Stimulated activated CD4-positive, alpha-beta T cell treated with anti-CD3 and anti-CD28 coated beads, Interleukin-15, amount 100 ng/mL, for 1 hour (primary cell): ENCODE results near the gene SATB2.

Experiments
- DNase-seq, 2 donors: peaks; one replicate each; pipeline ENCODE4 v3.0.0-alpha.2; 2020; ENCODE audit warnings: low read depth in 1 of 2, low spot score in 1 of 2

Gene SATB2

GRCh38 chr2:199452260-199452990, 5.3 kb downstream of the SATB2 start:
- no peak for DNase-seq

GRCh38 chr2:199449956-199450355, 7.8 kb downstream of the SATB2 start:
- DNase-seq = no peak

- no peak for DNase-seq
These were observed 8.3 kb downstream of the SATB2 start for GRCh38 chr2:199449455-199449854.

DNA sequence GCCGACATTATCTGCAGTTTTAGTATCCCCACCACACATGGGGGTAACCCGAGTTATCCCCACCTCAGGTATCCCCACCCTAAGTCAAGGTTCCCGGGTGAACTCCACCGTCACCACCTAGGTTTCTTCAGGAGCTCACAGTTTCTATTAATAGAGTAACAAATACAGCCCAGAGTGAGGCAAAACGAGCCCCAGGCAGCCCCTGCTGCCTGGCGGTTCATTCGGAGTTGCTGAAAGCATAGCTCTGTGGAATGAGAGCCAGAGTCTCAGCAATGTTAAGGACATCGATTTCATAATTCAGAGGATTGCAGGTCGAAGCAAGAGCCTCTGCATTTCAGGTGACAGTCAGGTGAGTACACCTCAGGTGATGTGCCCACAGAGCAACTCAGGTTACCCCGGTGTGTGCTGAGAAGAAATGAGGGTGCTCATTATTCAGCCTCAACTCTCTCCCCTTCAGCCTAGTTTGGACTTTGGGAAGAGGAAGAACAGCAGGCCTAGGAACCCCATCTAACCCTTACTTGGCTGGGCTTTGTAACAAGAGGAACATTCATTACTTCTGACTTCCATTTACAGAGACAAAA, 10.7 kb downstream of the SATB2 start:
- no peak for DNase-seq

DNA sequence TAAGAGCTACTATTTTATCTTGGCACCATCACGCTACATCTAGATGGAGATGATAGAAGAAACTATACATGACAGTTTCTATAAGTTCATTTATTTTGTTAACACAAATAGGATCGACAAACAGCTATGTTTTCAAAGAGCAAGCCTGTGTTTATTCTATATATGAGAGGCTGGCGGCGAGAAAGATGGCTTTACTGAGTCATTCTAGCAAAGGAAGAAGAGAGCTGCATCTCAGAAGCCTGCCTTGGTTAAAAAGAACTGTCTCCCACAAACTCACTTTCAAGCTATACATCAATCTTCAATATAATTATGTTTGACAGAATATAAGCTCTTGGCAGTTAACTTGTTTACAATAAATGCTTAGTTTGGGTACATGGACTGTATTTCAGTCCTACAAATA, 13.0 kb downstream of the SATB2 start:
- DNase-seq = no peak

GRCh38 chr2:199443589-199444130, 14.1 kb downstream of the SATB2 start:
- DNase-seq = no peak

DNA sequence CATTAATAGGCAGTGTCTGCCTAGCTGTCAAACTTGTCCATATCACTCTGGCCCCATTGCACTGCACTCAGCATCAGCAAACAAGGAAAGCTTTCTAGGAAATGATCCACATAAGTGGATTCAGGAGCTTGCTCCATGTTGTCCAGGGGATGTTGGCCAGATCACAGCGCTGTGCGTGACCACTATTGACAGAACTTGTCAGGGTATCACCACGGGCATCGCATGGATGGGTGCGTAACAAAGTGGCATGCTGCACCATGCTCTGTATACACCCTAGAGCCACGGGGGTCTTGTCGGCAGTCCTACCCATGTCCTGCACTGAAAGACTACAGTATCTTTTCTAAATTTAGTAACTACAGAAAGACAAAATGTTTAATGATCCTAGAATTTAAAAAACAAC, 15.6 kb downstream of the SATB2 start:
- no peak for DNase-seq

DNA sequence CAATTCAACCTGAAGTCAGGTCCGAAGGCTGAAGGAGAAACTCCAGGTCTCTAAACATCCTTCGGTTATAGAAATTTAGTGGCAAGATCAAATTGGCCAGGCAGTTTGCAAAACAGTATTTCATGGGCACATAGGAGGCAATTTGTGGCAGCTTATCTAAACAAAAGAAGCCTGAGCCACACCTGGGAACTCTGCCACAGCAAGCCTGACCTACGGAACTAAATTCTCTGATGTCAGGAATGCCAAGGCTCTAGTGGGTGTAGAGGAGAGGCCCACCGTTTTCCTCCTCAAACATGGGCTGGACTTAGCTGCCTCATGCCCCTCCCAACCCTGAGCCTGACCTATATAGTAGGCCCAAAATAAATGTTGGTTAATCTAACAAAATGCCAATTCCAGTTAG, 16.0 kb downstream of the SATB2 start:
- no peak for DNase-seq

- no peak for DNase-seq
These were observed 17.6 kb downstream of the SATB2 start for GRCh38 chr2:199440118-199440517.

DNA sequence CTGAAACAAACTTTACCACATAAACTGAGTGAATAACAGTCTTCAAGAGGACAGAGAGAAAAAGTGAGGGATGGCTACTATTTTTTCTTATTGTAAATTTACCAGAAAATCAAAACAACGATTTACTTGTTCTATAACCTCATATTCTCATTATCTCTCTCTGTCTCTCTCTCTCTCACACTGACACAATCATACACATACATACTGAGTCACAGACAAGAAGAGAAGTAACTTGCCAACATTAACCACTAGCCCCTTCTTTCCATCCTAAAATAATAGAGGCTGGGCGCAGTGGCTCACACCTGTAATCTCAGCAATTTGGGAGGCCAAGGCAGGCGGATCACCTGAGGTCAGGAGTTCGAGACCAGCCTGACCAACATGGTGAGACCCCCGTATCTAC, 18.2 kb downstream of the SATB2 start:
- no peak for DNase-seq

DNA sequence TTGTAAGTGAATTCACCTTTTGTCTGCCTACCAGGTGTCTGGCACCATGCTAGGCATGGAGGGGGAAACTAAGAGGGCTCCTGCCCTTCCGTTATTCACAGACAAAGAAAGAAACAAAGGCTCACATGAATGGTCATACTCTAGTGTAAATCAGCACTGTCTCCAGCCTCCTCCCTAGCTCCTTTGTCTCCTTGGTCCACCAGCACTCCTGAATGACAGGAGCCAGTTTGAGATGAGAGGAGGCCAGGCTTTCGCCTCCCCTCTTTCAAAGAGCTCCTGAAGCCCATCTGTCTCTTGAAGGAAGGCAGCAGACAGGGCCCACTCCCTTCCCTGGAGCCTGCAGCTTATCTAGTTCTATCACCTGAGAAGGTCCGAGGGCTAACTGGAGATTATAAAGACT, 18.7 kb downstream of the SATB2 start:
- DNase-seq = no peak

DNA sequence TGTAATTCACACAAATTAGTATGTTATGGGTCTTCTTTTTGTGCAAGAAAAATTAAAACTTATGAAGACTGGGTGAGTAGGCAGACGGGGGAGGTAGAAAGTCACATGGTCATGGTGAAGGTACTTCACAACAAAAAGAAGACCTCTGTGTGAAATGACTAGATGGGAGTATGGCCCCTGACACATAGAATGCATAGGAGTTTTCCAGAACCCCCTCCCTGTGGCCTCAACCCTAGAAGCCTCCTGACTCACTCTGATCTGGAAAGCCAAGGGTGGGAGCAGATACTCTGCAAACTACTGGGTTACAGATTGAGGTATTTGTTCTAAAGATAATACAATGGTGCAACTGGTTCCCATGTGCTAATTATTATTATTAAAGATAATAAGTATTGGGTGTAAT, 23.2 kb downstream of the SATB2 start:
- no peak for DNase-seq

- no peak for DNase-seq
These were observed 24.4 kb downstream of the SATB2 start for GRCh38 chr2:199433204-199433832.

GRCh38 chr2:199431746-199432213, 26.0 kb downstream of the SATB2 start:
- no peak for DNase-seq

DNA sequence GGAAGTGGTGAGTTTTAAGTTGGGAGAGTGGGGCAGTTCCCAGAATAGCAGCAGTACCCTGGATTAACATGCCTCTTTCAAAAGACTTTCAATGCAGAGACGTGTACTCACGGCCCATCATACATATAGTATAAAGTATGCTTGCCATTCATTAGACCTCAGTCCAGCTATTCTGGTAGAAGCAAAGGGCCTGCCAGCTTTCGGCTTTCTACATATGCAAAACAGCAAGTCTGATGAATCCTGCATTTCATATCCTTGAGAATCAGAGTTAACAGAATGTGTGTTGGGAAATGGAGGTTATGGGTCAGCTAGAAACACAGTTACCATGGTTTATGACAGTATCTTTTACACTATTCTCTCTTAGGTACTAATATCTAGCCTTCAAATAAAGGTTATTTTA, 27.5 kb downstream of the SATB2 start:
- no peak for DNase-seq

GRCh38 chr2:199428291-199428690, 29.4 kb downstream of the SATB2 start:
- no peak for DNase-seq

GRCh38 chr2:199424160-199424559, 33.6 kb downstream of the SATB2 start:
- no peak for DNase-seq

DNA sequence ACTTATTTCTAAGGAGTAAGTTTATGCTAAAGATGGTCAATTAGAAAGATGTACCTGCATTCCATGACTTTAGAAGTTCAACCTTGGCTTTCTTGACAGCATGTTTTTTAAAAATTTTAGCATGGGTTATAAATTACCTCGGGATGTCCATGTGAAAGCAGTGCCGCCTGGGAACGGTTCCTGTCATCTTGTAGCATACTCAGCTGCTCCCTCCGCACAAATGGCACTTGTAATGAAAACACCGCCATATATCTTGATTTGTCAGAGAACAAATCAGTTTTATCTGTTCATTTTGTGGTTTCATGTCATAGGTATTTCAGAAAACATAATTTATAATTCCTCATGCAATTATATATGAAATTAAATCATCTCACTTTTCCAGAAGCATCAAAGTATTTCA, 38.3 kb downstream of the SATB2 start:
- DNase-seq = no peak

- no peak for DNase-seq
These were observed 43.3 kb downstream of the SATB2 start for GRCh38 chr2:199414465-199414864.

DNA sequence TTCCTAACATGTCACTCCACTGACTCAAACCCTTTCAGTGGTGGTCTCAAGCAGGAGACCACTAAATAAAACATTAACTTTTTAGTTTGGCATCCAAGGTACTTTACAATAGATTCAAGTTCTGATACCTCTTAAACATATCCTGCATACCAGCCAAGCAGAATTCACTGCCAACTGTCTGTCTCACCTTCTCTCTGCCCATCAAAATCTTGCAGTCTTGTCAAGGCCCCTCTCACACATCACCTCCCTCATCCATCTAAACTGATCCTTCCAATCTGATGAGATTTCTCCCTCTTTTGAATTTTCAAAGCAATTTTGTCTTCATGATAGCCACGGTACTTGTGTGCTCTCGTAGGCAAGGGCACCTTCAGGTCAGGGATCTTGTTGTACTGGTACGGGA, 43.7 kb downstream of the SATB2 start:
- no peak for DNase-seq

DNA sequence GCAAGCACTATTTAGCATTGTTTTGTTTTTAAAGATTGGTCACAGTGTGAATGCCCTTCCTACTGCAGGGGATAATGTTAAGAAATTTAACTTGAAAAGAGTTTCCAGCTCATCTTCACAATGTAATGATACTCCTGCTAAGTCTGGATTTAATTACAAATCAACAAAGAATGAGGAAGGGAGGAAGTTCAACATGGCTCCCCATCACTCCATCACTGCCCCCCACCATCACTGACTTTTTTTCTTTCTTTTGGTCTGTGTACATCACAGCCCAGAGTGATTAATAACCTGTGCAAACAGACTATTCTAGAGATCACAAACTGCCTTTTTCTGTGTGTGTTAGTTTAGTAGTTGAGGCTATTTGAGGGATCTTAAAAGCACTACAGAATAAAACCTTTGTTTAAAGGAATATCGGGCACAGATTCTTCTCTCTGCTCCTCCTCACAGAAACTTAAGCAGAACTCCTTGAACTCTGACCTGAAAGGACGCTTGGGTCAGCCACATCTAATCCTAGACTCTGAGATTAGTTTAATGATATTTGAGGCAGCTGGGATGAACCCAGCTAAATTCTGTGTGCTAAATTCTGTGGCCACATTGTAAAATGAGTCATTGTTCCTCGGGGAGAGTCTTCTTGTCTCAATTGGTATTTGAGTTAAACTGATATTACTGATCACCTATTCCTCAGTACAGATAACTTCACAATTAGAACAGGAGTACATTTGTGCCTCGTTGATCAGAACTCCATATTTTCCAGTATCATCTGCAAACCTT, 47.8 kb downstream of the SATB2 start:
- no peak for DNase-seq

DNA sequence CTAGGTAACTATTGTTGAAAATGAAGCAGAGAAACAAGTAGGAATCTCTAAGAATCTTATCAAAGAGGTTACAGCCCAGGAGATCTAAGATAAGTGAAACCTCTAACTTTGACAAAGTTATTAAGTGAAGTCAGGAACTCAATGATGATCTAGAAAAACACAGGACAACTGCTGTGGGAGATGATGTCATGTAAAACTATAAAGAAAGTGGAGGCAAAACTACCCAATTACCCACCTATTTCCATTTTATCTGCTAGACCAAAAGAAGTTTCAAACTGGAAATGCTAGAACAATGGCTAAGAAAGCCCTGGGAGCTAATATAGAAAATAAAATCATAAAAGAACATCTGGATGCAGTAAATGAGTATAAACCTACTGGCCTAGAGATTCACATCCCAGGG, 50.3 kb downstream of the SATB2 start:
- no peak for DNase-seq
